SK-N-SH treated with all-trans-retinoic acid at 6 μM for 48 hours (cell line): ENCODE data around the gene SERPINE1.

Experiments used
- ATAC-seq: fragments of 200-7000 bp; cut with Tn5 transposase; 3 replicates; pipeline ENCODE4 v1.9.1; 2020; ENCODE audit warnings: mild to moderate bottlenecking, moderate library complexity
- ISL1 ChIP-seq: fragments of 250-450 bp; sonication (Bioruptor Pico); IDR thresholded peaks from 2 replicates; pipeline ENCODE4 v2.1.2; 2022; ENCODE audit warnings: mild to moderate bottlenecking, moderate library complexity
- RARB ChIP-seq: fragments of 250-450 bp; sonication (Bioruptor Pico); IDR thresholded peaks from 2 replicates; pipeline ENCODE4 v1.8.0; 2021; ENCODE audit warnings: mild to moderate bottlenecking, moderate library complexity
- SNAI2 ChIP-seq: fragments of 250-450 bp; sonication (Bioruptor Pico); IDR thresholded peaks from 2 replicates; pipeline ENCODE4 v1.5.0; 2020; ENCODE audit warnings: mild to moderate bottlenecking, moderate library complexity
- ZFP30 ChIP-seq: fragments of 450-650 bp; formaldehyde crosslinking; IDR thresholded peaks from 2 replicates; pipeline ENCODE4 v1.5.0; 2022; ENCODE audit warnings: mild to moderate bottlenecking, moderate library complexity
- TF ChIP-seq, protein P1 (sequence below): fragments of 250-450 bp; sonication (Bioruptor Pico); IDR thresholded peaks from 2 replicates; pipeline ENCODE4 v1.8.0; 2020; ENCODE audit warnings: mild to moderate bottlenecking, moderate library complexity, borderline replicate concordance
- TF ChIP-seq, protein P2 (sequence below): fragments of 250-450 bp; sonication (Bioruptor Pico); IDR thresholded peaks from 2 replicates; pipeline ENCODE4 v1.5.1; 2021; ENCODE audit warnings: mild to moderate bottlenecking, moderate library complexity
- TF ChIP-seq, protein P3 (sequence below): fragments of 250-450 bp; sonication (Bioruptor Pico); IDR thresholded peaks from 2 replicates; pipeline ENCODE4 v1.5.0; 2020; ENCODE audit warnings: mild to moderate bottlenecking, moderate library complexity

The SERPINE1 gene

DNA sequence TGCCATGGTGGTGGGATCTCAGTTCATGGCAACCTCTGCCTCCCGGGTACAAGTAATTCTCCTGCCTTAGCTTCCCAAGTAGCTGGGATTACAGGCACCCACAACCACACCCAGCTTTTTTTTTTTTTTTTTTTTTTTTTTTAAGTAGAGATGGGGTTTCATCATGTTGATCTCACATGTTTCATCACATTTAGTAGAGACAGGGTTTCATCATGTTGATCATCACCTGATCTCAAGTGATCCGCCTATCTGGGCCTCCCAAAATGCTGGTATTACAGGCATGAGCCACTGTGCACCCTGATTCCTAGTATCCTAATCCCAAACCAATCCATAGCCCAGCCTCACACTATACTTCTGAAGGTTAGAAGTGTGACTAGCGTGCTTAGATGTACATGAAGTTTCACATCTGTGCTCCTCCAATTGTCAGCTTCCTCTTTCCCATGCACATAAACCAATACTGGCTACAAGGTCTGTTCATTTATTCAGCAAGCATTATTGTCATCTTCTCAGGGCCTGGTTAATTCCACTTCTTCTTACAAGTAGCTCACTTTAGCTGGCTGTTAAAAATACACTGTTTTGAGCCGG is 60.0 kb downstream of the SERPINE1 start:
- TF ChIP-seq ISL1 (CRISPR knock-in tag) = no peak
- TF ChIP-seq, protein P1, sequence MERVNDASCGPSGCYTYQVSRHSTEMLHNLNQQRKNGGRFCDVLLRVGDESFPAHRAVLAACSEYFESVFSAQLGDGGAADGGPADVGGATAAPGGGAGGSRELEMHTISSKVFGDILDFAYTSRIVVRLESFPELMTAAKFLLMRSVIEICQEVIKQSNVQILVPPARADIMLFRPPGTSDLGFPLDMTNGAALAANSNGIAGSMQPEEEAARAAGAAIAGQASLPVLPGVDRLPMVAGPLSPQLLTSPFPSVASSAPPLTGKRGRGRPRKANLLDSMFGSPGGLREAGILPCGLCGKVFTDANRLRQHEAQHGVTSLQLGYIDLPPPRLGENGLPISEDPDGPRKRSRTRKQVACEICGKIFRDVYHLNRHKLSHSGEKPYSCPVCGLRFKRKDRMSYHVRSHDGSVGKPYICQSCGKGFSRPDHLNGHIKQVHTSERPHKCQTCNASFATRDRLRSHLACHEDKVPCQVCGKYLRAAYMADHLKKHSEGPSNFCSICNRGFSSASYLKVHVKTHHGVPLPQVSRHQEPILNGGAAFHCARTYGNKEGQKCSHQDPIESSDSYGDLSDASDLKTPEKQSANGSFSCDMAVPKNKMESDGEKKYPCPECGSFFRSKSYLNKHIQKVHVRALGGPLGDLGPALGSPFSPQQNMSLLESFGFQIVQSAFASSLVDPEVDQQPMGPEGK = no peak
- TF ChIP-seq RARB = no peak
- TF ChIP-seq, protein P2, sequence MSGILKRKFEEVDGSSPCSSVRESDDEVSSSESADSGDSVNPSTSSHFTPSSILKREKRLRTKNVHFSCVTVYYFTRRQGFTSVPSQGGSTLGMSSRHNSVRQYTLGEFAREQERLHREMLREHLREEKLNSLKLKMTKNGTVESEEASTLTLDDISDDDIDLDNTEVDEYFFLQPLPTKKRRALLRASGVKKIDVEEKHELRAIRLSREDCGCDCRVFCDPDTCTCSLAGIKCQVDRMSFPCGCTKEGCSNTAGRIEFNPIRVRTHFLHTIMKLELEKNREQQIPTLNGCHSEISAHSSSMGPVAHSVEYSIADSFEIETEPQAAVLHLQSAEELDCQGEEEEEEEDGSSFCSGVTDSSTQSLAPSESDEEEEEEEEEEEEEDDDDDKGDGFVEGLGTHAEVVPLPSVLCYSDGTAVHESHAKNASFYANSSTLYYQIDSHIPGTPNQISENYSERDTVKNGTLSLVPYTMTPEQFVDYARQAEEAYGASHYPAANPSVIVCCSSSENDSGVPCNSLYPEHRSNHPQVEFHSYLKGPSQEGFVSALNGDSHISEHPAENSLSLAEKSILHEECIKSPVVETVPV (CRISPR knock-in tag) = no peak
- TF ChIP-seq, protein P3, sequence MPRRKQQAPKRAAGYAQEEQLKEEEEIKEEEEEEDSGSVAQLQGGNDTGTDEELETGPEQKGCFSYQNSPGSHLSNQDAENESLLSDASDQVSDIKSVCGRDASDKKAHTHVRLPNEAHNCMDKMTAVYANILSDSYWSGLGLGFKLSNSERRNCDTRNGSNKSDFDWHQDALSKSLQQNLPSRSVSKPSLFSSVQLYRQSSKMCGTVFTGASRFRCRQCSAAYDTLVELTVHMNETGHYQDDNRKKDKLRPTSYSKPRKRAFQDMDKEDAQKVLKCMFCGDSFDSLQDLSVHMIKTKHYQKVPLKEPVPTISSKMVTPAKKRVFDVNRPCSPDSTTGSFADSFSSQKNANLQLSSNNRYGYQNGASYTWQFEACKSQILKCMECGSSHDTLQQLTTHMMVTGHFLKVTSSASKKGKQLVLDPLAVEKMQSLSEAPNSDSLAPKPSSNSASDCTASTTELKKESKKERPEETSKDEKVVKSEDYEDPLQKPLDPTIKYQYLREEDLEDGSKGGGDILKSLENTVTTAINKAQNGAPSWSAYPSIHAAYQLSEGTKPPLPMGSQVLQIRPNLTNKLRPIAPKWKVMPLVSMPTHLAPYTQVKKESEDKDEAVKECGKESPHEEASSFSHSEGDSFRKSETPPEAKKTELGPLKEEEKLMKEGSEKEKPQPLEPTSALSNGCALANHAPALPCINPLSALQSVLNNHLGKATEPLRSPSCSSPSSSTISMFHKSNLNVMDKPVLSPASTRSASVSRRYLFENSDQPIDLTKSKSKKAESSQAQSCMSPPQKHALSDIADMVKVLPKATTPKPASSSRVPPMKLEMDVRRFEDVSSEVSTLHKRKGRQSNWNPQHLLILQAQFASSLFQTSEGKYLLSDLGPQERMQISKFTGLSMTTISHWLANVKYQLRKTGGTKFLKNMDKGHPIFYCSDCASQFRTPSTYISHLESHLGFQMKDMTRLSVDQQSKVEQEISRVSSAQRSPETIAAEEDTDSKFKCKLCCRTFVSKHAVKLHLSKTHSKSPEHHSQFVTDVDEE (CRISPR knock-in tag) = no peak
- TF ChIP-seq ZFP30 = no peak
- TF ChIP-seq SNAI2 (CRISPR knock-in tag) = no peak
- ATAC-seq = no peak
